GM21360 (cell line): ENCODE results near the gene MAGEA2B.
"Not testable (repeated sequence)": the region's sequence is repeated elsewhere in the genome, so short reads cannot be mapped to it uniquely, and the experiment has no call there.

Experiments used
- ATAC-seq: cut with Tn5 transposase; IDR thresholded peaks from one replicate; pipeline ENCODE4 v1.9.1; 2021; ENCODE audit warnings: mild to moderate bottlenecking, moderate library complexity; ENCODE audit not compliant: unreplicated experiment

The MAGEA2B gene

DNA sequence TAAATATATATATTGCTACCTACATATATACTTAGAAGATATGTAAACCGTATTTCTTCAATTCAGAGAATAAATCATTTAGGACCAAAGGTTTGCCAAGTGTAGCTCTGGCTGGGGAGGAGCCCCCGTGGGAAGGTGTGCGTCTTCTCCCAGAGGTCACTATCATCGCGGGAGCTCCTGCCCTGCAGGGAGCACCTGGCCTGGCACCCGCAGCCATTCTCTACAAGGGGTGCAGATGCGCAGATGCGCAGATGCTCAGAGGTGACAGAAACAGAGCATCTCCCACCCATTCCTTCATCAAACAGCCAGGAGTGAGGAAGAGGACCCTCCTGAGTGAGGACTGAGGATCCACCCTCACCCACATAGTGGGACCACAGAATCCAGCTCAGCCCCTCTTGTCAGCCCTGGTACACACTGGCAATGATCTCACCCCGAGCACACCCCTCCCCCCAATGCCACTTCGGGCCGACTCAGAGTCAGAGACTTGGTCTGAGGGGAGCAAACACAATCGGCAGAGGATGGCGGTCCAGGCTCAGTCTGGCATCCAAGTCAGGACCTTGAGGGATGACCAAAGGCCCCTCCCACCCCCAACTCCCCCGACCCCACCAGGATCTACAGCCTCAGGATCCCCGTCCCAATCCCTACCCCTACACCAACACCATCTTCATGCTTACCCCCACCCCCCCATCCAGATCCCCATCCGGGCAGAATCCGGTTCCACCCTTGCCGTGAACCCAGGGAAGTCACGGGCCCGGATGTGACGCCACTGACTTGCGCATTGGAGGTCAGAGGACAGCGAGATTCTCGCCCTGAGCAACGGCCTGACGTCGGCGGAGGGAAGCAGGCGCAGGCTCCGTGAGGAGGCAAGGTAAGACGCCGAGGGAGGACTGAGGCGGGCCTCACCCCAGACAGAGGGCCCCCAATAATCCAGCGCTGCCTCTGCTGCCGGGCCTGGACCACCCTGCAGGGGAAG, at the start of gene MAGEA2B:
Gene MAGEA2B (plus strand): TSS at position 814 of the 973 bp plus-strand sequence. CDS start 2,479 bp downstream, outside the sequence.
- not testable (repeated sequence) for ATAC-seq

GRCh38 chrX:152674135-152674534, 40.3 kb upstream of the MAGEA2B start:
- no peak for ATAC-seq

DNA sequence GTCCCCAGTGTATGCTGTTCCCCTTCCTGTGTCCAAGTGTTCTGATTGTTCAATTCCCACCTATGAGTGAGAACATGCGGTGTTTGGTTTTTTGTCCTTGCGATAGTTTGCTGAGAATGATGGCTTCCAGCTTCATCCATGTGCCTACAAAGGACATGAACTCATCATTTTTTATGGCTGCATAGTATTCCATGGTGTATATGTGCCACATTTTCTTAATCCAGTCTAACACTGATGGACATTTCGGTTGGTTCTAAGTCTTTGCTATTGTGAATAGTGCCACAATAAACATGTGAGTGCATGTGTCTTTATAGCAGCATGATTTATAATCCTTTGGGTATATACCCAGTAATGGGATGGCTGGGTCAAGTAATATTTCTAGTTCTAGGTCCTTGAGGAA, 39.8 kb upstream of the MAGEA2B start:
- not testable (repeated sequence) for ATAC-seq

GRCh38 chrX:152681012-152681411, 33.4 kb upstream of the MAGEA2B start:
- ATAC-seq: peak; percentile 89

GRCh38 chrX:152697952-152698931, 16.2 kb upstream of the MAGEA2B start, which contains the start of gene MAGEA3:
MAGEA3 (plus strand) TSS chrX:152698794; CDS start chrX:152700833, 2,039 bp downstream.
- not testable (repeated sequence) for ATAC-seq

GRCh38 chrX:152700390-152700789, 14.0 kb upstream of the MAGEA2B start:
- not testable (repeated sequence) for ATAC-seq

DNA sequence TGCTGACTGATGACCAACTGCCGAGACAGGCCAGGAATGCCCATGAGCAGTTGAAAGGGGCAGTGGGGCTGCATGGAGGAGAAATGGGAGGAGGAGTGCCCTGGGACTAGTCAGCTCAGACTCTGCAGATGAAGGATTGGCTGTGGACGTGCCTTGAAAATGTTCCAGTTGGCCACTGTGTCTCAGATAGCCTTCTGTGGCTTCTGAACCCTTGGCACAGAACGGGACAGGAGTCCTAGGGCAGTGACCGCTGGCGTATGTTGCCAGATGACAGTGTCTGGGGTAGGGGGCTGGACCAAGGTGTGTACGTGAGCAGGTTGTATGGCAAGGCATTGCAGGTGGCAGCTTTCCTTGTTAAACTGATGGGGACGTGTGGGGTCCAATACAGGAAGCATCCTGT, 7.9 kb upstream of the MAGEA2B start:
- not testable (repeated sequence) for ATAC-seq

DNA sequence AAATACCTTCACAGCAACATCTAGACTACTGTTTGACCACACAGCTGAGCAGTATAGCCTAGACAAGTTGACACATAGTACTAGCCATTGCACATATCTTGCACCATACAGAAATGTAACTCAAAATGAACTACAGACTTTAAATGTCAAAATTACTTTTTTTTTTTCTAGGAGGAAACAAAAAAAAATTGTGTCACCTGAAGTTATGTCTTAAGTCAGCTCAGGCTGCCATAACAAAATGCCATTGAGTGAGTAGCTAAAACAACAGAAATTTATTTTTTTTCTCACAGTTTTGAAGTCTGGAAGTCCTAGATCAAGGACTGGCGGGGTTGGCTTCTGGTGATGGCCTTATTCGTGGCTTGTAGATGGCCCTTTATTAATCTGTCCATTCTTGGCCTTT, 5.3 kb upstream of the MAGEA2B start, which contains the start of gene CSAG2:
Gene CSAG2 (minus strand): TSS at position 101 of the 400 bp plus-strand sequence. CDS start 161 bp downstream, outside the sequence.
- not testable (repeated sequence) for ATAC-seq

DNA sequence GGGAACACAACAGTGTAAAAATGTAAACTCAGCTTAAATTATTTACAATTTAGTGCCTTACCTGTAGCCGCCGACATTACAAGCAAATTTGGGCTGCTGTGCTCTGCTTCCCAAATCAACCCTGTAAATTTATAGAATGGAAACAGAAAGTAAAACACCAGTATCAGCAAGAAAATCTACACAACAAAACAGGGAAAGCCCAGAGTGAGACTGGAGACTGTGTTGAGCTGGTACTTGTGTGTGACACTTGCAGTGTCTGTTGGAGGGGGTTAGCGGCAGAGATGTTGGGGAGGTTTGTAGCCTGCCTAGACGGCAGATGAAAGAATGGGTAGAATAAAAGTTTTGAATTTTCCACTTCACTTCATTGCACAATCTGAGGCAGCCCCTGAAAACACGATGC, 1.2 kb upstream of the MAGEA2B start:
- ATAC-seq: not testable (repeated sequence)

GRCh38 chrX:152725409-152725808, 11.0 kb downstream of the MAGEA2B start:
- no peak for ATAC-seq

- ATAC-seq: no peak
Measured at GRCh38 chrX:152733261-152733975, 19.0 kb downstream of the MAGEA2B start, which contains the start of the genes CSAG1 and MAGEA12. CSAG1 (minus strand) TSS chrX:152733721; CDS start chrX:152732460, 1,261 bp downstream. MAGEA12 (plus strand) TSS chrX:152733757; CDS start chrX:152736162, 2,405 bp downstream.

DNA sequence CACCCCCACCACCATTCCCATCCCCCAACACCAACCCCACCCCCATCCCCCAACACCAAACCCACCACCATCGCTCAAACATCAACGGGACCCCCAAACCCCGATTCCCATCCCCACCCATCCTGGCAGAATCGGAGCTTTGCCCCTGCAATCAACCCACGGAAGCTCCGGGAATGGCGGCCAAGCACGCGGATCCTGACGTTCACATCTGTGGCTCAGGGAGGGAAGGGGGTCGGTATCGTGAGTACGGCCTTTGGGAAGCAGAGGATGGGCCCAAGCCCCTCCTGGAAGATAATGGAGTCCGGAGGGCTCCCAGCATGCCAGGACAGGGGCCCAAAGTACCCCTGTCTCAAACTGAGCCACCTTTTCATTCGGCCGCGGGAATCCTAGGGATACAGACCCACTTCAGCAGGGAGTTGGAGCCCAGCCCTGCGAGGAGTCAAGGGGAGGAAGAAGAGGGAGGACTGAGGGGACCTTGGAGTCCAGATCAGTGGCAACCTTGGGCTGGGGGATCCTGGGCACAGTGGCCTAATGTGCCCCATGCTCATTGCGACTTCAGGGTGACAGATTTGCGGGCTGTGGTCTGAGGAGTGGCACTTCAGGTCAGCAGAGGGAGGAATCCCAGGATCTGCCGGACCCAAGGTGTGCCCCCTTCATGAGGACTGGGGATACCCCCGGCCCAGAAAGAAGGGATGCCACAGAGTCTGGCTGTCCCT, 19.9 kb downstream of the MAGEA2B start:
- not testable (repeated sequence) for ATAC-seq

- ATAC-seq: no peak
Measured at GRCh38 chrX:152735101-152735500, 20.7 kb downstream of the MAGEA2B start.

GRCh38 chrX:152735860-152736511, 21.6 kb downstream of the MAGEA2B start:
- no peak for ATAC-seq

GRCh38 chrX:152736528-152736927, 22.1 kb downstream of the MAGEA2B start:
- ATAC-seq: not testable (repeated sequence)

- ATAC-seq: no peak
Measured at GRCh38 chrX:152738560-152738959, 24.1 kb downstream of the MAGEA2B start.

DNA sequence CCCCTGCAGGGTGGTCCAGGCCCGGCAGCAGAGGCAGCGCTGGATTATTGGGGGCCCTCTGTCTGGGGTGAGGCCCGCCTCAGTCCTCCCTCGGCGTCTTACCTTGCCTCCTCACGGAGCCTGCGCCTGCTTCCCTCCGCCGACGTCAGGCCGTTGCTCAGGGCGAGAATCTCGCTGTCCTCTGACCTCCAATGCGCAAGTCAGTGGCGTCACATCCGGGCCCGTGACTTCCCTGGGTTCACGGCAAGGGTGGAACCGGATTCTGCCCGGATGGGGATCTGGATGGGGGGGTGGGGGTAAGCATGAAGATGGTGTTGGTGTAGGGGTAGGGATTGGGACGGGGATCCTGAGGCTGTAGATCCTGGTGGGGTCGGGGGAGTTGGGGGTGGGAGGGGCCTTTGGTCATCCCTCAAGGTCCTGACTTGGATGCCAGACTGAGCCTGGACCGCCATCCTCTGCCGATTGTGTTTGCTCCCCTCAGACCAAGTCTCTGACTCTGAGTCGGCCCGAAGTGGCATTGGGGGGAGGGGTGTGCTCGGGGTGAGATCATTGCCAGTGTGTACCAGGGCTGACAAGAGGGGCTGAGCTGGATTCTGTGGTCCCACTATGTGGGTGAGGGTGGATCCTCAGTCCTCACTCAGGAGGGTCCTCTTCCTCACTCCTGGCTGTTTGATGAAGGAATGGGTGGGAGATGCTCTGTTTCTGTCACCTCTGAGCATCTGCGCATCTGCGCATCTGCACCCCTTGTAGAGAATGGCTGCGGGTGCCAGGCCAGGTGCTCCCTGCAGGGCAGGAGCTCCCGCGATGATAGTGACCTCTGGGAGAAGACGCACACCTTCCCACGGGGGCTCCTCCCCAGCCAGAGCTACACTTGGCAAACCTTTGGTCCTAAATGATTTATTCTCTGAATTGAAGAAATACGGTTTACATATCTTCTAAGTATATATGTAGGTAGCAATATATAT, 39.5 kb downstream of the MAGEA2B start, which contains the start of gene MAGEA2:
Gene MAGEA2 (minus strand): TSS at position 157 of the 965 bp plus-strand sequence. CDS start 2,479 bp downstream, outside the sequence.
- not testable (repeated sequence) for ATAC-seq
